NCI-H1417 treated with DMSO at 0.1 percent for 48 hours (cell line): ENCODE results near the gene RAP1GDS1.
"Not testable (repeated sequence)": the region's sequence is repeated elsewhere in the genome, so short reads cannot be mapped to it uniquely, and the experiment has no call there.

Experiments
- DNase-seq: peaks from one replicate; lab custom pipeline; 2025; lab: John Stamatoyannopoulos, UW

Gene RAP1GDS1

GRCh38 chr4:98352396-98352795 lies 91.2 kb downstream of the RAP1GDS1 start:
- no peak for DNase-seq

DNA sequence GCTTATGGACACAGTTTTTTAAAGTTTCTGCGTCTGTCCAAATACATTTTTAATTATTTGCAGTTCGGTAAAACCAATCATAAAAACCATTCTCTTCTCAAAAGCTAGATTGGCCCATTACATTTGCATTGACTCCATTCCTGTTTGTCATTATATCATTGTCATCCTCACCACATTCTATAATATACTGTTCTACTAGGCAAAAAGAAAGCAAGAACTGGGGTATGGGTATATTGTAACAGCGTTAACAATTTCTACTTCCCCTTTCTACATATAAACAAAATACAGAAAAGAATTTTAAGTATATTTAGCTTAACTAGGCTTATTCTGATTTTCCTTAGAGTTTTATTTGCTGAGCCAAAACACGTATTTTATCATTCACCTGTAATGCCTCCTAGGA lies 91.8 kb downstream of the RAP1GDS1 start:
- DNase-seq, result no peak

DNA sequence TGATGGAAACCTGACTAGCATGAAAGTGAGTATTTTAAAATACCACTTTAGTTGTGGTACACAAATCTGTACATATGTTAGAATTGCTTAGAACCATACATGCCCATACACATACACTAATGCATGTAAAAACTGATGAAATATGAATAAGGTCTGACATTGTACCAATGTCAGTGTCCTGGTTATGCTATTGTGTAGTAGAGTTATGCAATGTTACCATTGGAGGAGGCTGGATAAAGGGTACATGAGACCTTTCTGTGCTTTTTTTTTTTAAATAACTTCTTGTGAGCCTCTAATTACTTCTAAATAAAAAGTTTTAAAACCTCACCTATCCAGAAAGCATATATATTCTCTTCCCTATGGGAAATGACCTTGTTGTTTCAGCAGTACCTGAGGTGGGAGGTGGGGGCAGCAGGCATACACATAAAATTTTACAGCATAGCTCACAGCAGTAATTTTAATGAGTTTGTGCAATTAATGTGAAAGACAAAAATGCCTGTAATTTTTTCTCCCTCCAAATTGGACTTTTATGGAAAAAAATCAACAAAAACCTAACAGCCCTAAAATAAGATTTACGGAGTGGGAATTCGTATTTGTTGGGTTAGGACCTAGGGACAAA lies 97.6 kb downstream of the RAP1GDS1 start:
- no peak for DNase-seq

GRCh38 chr4:98359646-98360045 lies 98.5 kb downstream of the RAP1GDS1 start:
- no peak for DNase-seq

GRCh38 chr4:98363431-98363830 lies 102.2 kb downstream of the RAP1GDS1 start:
- no peak for DNase-seq

- not testable (repeated sequence) for DNase-seq
Observed at GRCh38 chr4:98366275-98366674, 105.1 kb downstream of the RAP1GDS1 start.

- not testable (repeated sequence) for DNase-seq
Observed at GRCh38 chr4:98368000-98368399, 106.8 kb downstream of the RAP1GDS1 start.

DNA sequence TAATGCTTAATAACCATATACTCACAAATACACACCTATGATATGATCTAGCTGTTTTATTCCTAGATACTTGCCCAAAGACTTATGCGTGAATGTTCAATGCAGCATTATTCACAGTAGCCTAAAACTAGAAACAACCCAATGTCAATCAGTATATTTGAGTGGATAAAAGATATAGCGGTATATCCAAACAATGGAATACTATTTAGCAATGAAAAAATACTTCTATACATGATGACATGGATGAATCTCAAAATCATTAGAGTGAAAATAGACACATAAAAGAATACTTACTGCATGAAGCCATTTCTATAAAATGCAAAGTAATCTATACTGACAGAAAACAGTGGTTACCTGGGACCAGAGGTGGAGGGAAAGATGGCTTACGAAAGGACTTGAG lies 108.1 kb downstream of the RAP1GDS1 start:
- DNase-seq, result no peak

DNA sequence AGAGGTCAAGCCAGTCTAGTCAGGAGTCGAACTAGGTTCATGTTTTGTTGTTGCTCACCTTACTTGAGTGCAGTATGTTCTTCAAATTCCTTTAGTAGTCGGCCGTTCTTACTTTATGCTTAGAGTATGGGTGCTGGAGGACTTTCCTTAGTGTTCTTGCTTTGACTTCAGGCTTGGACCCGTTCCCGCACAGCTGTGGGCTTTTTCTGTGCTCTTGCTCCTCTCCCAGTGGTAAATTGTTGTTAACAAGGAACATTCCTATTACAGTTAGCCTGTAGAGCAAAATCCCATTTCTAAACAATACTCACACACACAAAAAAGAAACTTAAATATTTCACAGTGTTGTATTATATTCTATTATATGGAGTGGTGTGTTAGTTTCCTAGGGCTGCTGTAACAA lies 113.5 kb downstream of the RAP1GDS1 start:
- no peak for DNase-seq

- no peak for DNase-seq
Observed at GRCh38 chr4:98377559-98377958, 116.4 kb downstream of the RAP1GDS1 start.

- no peak for DNase-seq
Observed at GRCh38 chr4:98381306-98381705, 120.1 kb downstream of the RAP1GDS1 start.

DNA sequence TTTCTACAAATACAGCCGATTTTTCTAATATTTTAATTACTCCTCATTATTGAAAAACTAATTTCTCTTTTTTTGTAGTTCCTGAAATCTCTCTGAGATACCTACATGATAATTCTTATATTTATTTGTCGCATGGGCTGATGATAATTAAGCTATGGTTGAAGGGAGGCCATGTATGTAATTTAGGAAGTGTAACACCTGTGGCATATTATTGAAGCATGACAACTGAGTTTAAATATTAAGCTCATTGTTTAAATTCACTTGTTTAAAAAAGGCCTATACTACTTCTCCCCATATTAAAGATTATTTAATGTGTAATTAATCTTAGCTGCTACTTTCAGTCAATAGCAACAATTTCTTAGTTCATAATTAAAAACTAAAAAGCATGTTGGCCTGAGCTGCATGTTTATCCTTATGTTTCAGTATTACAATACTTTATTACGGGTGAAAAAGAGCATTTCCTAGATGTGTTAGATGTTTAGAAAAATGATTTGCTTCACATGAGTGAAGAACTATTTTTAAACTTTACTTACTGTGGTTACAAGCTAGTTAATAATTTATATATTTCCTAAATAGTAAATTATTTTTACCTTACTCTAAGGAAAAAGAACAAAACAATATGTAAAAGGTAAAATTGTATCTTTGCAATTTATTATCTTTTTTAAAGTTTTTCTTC lies 122.4 kb downstream of the RAP1GDS1 start:
- no peak for DNase-seq

GRCh38 chr4:98385831-98386230 lies 124.6 kb downstream of the RAP1GDS1 start:
- DNase-seq, result no peak

DNA sequence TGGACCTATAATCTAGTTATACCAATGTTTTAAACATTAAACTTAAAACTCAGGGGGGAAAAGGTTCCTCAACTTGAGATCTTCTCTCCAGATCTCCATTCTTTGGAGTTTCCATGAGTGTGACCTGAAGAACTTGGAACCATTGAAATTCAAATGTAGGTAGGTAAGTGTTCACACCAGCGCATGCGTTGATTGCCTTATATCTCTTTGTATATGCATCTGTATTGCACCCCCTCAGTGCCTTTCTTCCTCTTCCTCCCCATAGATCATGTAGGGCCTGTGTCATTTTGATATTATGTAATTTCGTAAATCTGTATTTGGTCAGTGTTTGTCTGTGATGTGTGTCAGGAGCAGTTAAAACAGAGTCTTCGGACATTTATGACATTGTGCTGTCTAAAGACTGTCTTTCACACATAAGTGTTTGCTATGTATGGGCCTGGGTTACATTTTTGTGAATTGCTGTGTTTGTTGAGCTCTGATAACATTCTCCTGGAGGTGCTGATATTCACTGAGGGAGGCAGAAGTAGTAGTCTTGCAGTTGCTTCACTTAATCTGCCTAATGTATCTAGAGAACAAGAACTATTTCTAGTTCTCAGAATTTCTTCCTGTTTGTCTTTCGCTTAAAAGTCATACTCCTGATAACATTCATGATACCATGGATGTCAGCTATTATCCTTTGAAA lies 126.3 kb downstream of the RAP1GDS1 start:
- no peak for DNase-seq

DNA sequence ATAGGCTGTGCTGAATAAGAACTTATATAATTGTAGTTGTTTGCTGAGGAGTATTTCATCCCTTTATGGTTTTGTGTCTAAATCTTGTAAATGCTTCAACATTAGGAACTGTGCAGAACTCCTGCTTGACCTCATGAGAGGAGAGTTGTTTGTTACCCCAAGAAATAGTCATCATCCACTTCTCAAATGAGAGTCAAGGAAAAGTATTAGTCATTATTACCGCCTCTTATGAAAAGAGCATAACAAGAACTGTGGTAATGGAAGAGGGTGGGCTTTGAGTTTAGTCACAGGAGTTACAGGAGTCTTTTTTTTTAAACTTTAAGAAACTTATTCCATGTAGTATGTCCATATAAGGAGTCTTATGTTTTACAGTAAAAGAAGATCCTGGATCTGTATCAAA lies 132.9 kb downstream of the RAP1GDS1 start:
- DNase-seq, result no peak

DNA sequence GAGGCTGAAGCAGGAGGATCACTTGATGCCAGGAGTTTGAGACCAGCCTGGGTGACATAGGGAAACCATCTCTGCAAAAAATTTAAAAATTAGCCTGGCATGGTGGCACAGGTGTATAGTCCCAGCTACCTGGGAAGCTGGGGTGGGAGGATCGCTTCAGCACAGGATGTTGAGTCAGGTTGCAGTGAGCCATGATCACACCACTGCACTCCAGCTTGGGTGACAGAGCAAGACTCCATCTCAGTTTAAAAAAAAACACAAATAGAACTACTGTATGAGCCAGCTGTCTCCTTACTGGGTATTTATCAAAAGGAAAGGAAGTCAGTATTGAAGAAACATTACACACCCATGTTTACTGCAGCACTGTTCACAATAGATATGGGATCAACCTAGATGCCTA lies 138.7 kb downstream of the RAP1GDS1 start:
- no peak for DNase-seq

DNA sequence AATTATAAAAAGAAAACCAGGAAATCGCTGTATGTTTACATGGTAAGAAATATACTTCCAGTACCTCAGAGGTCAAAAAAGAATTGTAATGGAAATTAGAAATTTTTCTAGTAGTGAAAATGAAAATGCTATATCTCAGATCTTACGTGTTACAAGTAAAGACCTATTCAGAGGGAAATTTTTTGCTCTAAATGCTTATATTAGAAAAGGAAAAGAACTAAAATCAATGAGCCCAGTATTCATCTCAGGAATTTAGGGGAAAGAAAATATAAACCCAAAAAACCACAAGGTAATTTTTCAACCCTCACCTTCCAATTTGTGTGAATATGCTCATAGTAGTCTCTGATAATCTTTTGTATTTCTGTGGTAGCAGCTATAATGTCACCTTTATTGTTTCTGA lies 145.6 kb downstream of the RAP1GDS1 start:
- no peak for DNase-seq

- no peak for DNase-seq
Observed at GRCh38 chr4:98411731-98412130, 150.5 kb downstream of the RAP1GDS1 start.

- DNase-seq, result no peak
Observed at GRCh38 chr4:98416844-98417243, 155.7 kb downstream of the RAP1GDS1 start.

DNA sequence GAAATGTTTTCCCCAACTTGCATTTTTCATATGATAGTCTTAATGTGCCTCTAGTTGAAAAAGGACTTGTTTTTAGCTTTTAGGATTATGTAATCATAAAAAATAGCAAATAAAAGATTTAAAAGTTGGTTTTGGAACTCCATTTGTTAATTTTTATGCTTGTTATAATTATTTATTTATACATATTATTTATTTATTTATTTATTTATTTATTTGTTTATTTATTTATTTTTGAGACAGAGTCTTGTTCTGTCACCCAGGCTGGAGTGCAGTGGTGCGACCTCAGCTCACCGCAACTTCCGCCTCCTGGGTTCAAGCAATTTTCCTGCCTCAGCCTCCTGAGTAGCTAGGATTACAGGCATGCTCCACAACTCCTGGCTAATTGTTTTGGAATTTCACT lies 159.0 kb downstream of the RAP1GDS1 start:
- DNase-seq, result not testable (repeated sequence)

DNA sequence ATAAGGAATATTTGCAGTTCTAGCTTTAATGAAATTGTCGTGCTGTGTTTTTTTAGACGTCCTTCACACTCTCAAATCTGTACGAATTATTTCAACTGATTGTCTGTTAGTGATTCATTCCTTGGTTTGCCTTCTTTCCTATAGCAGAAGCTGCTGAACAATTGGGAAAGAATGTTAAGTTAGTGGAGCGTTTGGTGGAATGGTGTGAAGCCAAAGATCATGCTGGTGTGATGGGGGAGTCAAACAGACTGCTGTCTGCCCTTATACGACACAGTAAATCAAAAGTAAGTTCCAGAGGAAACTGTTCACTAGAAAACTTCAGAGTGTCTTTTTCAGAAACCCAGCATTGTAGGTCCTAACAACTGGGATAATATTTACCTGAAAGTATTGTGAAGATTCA lies 159.9 kb downstream of the RAP1GDS1 start:
- DNase-seq, result no peak

DNA sequence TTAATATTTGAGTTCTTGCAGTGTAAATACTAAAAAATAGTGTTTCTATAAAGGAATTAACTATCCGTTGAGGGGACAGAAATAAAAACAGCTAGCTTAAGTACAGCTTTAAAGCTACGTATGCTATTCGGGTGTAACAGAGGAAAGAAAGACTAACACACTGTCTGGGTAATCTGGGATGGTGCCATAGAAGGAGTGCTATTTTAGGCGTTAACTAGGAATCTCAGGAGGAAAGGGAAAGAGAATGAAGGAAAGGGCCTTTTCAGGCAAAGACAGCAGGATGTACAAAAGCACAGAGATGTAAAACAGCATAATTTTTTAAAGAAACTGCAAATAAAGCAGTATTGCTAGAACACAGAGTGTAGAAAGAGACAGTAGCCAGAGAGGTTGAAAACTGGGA lies 161.8 kb downstream of the RAP1GDS1 start:
- no peak for DNase-seq

DNA sequence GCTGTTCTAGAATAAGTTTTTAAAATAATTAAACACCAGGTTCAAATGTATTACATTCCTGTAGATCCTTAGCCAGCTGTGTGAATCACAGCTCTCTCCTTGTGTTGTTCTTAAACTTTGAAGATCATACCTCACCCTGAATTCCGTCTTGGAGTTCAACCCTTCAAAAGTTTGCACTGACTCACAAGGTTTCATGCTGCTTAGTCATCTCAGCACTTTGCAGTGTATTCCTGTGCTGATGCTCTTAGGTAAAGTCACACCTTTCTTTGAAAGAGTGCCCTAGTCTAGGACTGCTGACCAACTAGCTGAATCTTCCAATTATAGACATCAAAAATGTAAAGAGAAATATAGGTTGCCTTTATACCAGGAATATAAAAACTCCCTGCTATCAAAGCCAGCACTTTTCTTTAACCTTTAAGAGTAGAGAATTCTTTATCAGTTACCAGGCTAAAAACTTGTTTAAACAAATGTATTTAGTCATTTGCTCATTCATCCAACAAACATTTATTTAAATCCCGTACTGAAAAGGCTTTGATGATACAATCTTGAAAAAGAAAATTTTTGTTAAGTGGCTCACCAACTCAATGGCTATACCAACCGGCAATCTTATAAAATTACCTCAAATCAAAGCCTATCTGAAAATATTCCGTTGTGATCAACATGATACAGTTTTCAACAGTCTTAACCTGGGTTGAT lies 169.7 kb downstream of the RAP1GDS1 start:
- no peak for DNase-seq
